Stimulated activated CD8-positive, alpha-beta memory T cell treated with anti-CD3 and anti-CD28 coated beads, Interleukin-15, amount 100 ng/mL, for 24 hours (primary cell): Measurements from ENCODE around the gene GLRX5.

Experiments
- DNase-seq: peaks from one replicate; pipeline ENCODE4 v3.0.0-alpha.2; 2020; ENCODE audit warnings: low read depth

GLRX5 gene

DNA sequence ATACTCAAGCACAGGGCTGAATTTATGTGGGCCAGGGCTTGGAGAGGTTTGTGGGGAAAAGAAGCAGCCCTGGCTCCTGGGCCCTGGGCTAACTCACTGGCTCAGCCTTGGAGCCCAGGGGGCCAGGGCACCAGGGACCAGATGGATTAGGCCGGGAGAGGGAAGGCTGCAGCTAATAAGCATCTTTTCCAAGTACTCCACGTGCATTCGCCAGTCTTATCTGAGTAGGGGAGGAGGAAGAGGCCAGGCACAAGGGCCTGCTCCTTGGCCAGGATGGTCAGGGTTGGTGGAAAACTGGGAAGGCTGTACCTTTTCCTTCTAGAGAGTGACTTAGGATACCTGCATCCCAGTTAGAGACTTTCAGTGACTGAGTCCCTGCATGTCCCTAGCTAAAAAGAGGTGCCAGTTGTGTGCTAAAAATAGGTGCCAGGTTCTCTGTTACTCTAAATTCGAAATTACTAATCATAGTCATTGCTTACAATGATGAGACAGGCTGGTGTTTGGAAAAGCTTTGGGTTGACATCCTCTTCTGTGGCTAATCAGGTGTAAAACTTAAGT lies 1.3 kb downstream of the GLRX5 start:
- no peak for DNase-seq

DNA sequence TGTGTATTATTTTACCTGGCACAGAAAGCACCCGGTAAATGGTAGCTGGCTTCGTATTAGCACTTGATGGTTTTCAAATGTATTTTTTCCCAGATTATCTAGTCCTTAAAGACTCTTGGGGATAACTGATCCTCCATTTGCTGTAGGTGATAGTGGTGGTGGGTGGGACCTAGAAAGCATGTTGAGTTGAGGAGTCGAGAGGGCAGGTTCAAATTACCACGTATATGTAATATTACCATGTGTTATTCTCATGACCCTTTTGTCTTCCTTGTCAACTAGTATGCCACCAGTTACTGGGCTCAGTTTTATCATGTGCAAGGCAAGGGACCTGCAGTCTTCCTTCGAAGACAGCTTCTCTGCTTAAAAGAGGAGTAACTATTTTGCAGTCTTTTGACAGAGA lies 1.8 kb downstream of the GLRX5 start:
- no peak for DNase-seq

DNA sequence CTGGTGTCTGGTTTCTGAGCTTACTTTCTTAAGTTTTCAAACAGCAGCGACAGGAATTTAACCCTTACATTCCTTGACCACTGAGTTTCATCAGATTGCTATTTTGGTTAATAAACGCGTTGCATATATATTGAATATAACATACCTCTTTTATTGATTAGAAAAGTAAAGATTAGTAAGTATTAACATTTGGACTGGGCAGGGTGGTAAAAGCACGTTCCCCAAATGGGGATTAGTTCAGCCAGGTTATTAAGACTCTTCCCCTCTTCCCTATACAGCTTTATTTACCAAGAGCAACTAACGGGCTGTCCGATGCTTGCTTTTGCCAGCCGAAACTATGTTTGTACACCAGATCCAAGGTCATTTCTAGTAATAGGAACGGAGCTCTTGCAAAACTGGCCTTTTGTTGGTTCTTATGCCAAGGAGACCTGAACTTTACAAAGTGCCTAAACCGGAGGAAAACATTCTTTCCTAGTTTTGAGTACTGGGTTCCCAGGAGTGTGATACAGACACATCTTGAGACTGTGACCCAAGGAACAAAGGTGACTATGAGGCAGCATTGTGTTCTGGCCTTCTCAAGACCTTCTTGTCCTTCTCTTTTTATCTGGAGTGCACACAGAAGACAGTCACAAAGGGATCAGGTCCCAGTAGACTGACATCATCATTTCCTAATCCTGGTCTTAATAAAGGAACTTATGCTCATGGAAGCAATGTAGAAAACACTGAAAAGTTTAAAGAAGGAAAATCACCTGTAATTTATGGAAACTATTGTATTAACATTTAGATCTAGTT lies 2.6 kb downstream of the GLRX5 start:
- no peak for DNase-seq

DNA sequence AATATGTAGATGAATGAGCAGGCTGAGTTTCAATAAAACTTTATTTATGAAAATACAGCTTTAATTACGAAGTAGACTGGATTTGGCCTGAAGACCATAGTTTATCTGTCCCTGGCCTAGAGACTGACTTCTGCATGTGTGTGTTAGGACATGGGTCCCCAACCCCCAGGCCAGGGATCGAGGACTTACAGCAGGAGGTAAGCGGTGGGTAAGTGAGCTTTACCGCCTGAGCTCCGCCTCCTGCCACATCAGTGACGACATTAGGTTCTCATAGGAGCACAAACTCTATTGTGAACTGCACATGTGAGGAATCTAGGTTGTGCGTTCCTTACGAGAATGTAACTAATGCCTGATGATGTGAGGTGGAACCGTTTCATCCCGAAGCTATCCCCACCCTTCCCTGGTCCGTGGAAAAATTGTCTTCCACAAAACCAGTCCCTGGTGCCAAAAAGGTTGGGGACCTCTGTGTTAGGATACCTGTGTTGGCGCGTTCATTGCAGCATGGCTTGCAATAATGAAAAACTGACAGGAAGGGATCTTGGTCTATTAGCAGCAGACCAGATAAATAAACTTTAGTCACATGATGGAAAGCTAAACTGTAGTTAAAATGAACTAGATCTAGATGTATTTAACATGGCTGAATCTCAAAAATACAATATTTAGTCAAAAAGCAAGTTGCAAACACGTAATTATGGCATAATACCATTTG lies 4.1 kb downstream of the GLRX5 start:
- DNase-seq: no peak

DNA sequence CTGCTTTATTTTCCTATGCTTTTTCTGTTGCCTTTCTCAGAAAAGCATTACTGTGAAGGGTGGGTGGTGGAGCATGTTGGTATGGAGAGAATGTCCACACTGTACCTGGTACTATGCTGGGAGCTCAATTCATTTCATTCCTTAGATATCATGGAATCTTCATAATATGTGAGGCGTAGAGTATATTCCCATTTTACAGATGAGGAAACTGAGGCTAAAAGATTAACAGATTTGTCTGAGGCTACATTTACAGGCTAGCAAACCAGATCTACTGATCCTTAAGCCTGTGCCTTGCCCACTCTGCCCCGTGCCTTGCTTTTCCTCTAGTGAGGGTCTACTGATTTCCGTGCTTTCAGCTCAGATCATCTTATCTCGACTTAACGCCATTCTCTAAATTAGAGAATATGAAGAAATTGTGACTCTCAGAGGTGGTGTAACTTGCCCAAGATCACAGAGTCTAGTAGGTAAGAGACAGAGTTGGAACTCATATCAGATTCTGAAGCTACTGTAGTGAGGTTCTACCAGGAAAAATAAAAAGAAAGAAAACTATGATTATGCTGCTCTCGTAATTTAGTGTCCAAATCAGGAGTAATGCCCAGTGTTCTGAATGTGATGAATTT lies 5.5 kb downstream of the GLRX5 start:
- DNase-seq: no peak

DNA sequence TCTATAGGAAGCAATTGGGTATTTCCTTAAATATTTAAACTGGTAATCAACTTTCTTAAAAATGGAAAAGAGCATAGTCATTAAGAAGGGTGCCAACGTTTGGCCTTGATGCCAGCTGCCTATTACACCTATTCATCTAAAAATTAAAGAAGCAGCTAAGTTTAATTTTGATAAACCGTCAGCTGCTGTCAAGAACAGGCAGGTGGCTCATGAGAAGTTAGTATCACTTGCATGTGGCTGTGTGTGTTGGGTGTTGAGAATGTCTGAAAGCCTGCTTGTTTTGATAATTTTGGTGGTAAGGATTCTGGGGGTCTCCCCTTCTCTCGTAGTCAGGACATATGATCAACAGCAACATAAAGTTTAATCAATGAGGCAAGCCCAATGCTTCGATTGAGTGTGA lies 6.5 kb downstream of the GLRX5 start:
- no peak for DNase-seq

DNA sequence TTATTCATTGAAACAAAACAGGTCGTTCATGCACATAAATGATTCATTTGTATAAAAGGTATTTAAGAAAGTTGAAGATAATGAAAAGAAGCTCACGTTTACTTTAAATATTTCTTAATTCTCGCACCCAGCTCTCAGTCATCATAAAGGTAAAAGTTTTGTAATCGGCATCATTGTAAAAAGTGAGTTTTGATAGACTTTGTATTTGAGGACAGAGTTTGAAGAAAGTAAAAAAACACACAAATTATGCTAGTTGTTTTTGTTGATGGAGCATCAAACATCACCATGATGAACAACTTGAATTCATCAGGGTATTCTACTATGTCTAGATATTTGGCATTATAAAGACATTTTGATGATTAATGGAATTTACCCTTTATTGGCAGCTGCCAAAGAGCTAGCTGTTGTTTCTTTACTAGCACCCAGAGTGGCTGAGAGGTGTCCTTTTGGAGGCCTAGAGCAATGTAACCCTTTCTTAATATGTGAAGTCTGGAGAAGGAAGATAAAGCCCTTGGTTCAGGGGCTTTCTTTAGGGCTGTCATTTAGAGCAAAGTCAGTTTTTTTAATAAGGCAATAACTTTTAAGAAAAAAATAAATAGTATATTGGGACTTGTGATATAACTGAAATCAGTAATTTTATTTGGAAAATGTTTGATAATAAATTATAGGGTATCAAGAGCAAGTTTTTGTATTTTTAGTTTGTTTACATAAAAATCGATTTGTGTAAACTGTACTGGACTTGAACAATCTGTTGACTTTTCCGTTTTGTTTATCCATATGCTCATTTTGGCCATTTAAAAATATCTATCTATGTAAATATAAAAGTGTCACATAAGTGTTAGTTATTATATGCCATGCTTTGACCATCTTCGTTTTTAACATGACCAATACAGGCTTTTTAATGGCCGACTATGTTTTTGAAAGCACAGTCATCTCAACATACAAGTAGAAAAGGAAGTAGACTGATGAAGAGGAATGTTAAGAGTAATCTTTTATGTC lies 7.4 kb downstream of the GLRX5 start:
- no peak for DNase-seq

DNA sequence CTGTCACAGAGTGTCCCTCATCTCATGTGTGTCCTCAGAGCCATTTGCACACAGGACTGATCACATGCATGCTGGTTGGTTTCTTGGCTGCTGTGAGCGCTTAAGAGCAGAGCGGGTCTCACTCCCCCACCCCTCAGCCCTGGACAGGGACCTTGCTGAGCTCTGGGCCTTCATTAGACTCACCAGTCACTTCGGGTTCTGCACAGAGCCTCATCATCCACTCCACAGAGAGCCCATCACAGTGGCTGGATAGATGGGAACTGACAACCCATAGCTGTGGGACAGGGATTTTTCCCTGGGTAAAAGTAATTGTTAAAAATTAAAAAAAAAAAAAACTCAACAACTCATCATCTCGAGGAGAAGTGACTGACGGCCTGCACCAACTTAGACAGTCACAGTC lies 8.2 kb downstream of the GLRX5 start:
- DNase-seq: no peak

DNA sequence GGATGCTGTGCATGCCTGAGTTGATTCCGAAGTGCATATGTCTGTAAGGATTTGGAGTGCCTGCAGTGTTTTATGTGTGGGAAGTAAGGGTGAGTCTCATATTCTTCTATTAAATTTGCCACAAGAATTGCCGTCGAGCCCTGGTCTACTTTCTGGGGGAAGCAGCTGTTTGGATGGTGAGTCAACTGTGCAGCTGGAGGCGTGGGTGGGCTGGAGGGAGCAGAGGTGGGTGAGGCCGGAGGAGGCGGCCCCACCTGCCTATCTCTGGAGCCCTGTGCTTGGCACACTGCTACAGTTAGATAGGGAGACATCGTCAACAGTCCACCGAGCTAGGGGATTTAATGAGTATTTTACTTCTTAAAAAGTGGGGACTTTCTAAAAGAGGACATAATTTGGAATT lies 9.7 kb downstream of the GLRX5 start:
- DNase-seq: no peak

DNA sequence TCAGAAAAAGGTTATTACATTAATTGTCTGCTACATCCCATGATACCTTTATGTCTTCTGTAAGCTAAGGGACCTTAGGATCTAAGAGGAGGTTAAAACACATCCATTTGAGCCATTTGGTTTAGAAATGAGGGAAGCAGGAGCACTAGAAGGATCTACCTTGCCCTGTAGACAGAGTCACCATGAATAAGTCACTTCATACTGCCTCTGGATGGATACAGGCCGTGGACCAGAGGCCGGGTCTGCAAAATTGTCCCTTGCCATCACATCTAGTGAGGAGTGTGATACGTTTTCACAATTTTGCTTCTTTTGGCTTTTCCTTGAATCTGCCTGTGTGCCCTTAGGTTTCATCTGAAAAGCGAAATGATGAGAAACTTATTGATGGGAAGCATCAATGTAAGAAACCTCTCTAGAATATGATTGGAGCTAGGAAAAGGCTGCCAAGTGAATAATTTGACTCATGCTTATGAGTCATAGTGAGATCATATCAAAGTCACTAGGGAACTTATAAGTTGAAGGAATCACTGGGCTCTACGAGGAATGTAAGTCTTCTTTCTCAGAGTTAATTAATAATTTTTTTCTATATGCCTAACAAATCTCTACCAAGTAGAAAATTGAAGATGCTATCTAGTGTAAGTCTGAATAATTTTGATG lies 10.8 kb downstream of the GLRX5 start:
- DNase-seq: no peak

DNA sequence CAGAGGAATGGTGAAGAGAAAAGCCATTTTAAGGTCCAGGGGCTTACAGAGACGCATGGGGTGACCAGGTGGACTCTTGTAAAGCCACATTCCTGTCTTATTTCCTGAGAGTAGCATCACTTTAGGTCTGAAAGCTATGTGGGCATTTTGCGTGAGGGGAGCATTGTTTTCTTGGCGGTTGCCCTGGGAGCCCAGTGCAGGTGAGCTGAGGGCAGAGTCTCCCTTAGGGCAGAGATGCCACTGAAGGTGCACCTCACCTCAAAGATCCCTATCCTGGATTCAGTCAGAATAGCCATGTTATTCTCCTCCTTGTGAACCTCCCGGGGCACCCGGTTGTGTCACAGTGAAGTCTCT lies 12.4 kb downstream of the GLRX5 start:
- DNase-seq: no peak

DNA sequence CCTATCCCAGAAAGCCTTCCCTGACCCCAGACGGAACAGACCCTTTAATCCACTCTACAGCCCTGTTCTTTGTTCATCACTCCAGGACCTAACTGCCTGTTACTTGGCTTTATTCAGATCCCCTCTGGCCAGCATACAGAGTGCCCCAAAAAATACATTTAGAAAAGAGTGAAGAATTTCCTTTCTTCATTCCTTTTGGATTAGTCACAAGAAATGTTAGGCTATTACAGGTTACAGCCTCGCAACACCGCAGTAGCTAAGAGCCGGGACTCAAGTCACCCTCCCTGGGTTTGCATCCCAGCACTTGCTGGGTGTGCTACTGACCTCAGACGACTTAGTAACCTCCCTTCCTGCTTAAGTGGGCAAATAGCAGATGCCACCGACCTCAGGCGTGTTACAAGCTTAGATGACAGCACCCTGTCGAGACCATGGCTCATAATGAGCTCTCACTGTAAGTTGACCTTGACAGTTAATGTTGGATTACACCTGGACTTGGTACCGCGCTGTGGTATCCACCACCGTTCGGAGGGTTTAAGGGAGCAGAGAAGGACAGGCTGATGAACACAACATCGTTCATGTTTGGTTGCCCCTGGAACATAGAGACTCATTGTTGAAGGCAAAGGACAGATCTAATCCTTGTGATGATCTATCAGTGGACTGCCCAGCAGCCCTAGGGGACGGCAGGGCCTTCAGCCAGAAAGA lies 12.9 kb downstream of the GLRX5 start:
- no peak for DNase-seq

DNA sequence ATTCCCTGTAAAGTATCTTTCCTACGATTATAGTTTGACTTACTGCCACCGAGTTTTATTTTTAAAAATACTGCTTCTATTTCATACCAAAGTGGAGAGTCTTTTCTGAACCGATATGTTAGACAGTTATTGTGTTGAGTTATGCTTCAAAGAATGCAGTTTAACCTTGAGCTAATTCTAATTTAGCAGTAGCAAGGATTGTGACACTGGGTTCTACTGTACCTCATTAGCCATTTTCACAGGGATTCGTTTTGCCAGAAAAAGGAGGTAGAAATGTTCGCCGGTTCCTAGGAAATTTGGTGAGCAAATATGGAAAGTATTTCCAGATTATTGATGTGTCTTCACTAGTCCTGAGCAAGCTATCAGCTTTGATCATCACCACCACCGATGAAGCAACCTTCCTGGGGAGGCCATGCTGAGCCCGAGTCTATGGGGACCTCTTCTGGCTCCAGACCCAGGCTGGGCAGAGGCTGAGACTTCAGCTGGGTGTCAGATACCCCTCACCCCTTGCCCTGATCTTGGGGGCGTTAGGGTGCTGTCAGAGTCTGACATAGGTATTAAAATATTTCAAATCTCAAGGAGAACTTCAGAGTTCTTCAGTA lies 13.6 kb downstream of the GLRX5 start:
- no peak for DNase-seq

DNA sequence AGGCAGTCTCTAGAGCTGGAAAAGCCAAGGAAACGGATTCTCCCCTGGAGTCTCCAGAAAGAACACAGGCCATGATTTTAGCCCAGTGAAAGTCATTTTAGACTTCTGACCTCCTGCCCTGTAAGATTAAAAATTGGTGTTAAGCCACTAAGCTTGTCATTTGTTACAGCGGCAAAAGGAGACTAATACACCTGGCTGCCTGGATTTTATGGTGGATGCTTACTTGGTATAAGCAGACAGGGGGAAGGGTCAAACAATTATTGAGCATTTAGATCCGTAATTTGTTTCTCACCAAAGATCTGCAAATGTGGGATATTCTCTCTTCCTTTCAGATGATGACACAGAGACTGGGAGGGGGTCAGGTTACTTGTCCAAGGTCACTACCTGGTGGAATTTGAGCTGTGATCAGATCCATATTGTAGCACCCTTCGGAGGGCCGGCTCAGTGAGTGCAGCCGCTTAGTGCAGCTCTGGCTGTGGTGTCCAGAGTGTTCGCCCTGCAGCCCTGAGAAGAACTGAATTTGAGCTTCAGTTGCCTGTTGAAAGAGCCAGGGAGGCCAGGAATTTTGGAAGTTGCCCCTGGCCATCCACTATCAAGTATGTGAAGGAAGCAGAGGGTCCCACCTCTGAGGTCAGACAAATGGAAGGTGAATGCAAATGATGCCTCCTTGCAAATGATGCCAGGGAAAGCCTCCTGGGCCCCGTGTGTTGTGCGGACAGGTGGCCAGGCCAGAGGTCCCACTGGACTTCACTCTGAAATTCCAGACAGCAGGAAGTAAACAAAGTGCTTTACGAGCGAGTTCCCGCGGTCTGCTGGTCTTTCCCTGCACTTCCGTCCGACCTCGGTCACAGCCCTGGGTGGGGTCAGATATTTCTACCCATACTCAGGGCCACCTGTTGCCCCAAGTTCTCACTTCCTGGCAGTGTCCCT lies 15.1 kb downstream of the GLRX5 start:
- DNase-seq: no peak

DNA sequence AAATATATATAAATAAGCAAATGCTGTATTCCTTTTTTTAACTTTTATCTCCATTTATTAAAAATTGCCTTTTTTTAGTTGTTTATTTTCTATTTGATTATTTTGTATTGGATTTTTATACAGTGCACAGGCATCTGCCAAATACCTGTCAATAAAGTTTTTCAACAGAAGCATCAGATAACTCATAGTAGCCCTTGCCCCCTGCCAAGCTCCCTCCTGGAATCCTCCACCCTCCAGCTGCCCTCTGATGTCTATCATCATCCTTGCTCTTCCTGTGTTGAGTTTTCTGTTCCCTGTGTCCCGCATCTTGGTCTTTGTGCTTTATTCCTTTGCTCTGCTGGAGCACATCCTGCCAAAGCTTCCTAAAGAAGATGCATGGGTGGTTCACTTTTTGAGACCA lies 16.6 kb downstream of the GLRX5 start:
- no peak for DNase-seq

DNA sequence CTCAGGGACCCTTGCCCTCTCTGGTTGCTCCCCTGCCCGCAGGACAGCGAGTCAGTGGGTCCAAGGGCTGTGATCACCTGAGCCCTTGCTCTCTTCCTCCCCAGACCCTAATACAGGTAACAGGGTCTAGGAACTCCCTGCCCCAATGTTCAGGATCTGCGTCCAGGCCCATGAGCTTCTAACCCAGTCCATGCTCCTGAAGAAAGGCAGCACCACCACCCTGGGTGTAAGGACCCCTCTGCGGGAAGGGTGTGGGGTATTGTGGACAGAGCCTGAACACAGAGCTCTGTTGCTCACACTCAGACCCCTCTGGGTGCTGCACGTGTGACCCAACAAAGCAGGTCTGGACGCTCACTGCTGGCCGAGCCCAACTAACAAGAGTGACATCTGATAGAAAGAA lies 18.3 kb downstream of the GLRX5 start:
- DNase-seq: no peak

DNA sequence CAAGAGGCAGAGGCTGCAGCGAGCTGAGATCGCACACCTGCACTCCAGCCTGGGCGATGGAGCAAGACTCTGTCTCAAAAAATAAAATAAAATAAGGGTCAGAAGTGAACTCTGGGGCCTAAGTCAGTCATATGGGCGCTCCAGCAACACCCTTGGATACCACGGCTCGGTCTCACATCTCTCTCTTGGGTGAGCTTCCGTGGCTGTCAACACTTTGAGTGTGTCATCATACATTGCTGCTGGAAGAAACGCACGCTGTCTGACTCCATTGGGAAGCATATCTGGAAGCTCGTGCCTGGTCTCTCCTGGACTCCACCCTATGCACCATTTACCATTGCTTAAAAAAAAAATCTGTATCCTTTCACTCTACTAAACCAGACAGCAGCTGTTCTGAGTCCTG lies 20.2 kb downstream of the GLRX5 start:
- DNase-seq: no peak

DNA sequence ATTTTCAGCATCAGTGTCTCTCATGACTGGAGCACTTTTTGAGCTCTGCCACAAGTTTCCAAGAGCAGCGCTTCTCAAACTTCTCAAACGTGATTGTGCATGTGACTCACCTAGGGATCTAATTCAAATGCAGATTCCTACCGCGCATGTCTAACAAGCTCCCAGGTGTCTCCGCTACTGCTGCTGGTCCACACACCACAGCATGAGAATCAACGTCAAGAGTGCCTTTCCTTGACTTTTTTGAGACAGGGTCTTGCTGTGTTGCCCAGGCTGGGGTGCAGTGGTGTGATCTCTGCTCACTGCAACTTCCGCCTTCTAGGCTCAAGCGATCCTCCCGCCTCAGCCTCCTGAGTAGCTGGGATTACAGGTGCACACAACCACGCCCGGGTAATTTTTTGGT lies 22.4 kb downstream of the GLRX5 start:
- no peak for DNase-seq

DNA sequence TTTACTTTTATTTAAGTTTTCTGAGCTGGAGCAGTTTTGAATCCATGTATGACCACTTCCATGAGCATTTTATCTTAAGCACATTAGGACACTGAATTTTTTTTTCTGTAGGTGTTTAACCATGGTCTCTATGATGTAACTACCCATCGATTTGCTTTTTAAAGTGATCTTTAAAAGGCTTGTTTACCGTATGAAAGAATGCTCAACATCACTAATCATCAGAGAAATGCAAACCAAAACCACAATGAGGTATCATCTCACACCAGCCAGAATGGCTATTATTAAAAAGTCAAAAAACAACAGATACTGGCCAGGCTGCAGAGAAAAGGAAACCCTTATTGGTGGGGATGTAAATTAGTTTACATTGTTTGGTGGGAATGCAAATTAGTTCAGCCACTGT lies 23.0 kb downstream of the GLRX5 start:
- DNase-seq: no peak
